GM23338 (cell line): ENCODE data around the gene AGAP3. TPM values are rescaled to one million over a fixed set of nuclear protein-coding genes. Genes with fewer than 3 reads are reported as not detected.
A peak's percentile ranks its signal among the peaks of the same experiment; 100 is the strongest.

ENCODE experiments used
- ATAC-seq: fragments of 200-7000 bp; cut with Tn5 transposase; 3 replicates; pipeline ENCODE4 v1.9.1; 2020
- DNase-seq: peaks from one replicate; pipeline ENCODE4 v3.0.0-alpha.2; 2015; ENCODE audit warnings: low spot score
- H2AFZ ChIP-seq: fragments of 200-600 bp; sonication (generic); 2 replicates; pipeline ENCODE4 v1.8.0; 2016; ENCODE audit warnings: antibody characterized with exemption, mild to moderate bottlenecking, moderate library complexity
- H3F3A ChIP-seq: fragments of 200-600 bp; sonication (generic); replicated peaks from 2 replicates; pipeline ENCODE4 v1.8.0; 2017; ENCODE audit warnings: antibody characterized with exemption, mixed run types, low read depth
- H3K27ac ChIP-seq: fragments of 200-600 bp; sonication (generic); 2 replicates; pipeline ENCODE4 v1.6.1; 2016; ENCODE audit warnings: low read depth
- H3K27me3 ChIP-seq: fragments of 200-600 bp; sonication (generic); 2 replicates; pipeline ENCODE4 v1.8.0; 2016; ENCODE audit warnings: mild to moderate bottlenecking, mixed run types, moderate library complexity; ENCODE audit not compliant: insufficient read depth
- H3K36me3 ChIP-seq: fragments of 200-600 bp; sonication (generic); 2 replicates; pipeline ENCODE4 v1.8.0; 2016; ENCODE audit warnings: mild to moderate bottlenecking; ENCODE audit not compliant: insufficient read depth
- H3K4me1 ChIP-seq: fragments of 200-600 bp; sonication (generic); 2 replicates; pipeline ENCODE4 v1.8.0; 2016; ENCODE audit warnings: mild to moderate bottlenecking, moderate library complexity; ENCODE audit not compliant: insufficient read depth
- H3K4me2 ChIP-seq: fragments of 200-600 bp; sonication (generic); 2 replicates; pipeline ENCODE4 v1.7.1; 2017; ENCODE audit warnings: mixed run types
- H3K4me3 ChIP-seq: fragments of 200-600 bp; sonication (generic); 2 replicates; pipeline ENCODE4 v1.6.1; 2016; ENCODE audit warnings: mixed run types
- H3K79me2 ChIP-seq: fragments of 200-600 bp; sonication (generic); replicated peaks from 2 replicates; pipeline ENCODE4 v1.8.0; 2017; ENCODE audit warnings: mild to moderate bottlenecking; ENCODE audit not compliant: insufficient read depth
- H3K9me2 ChIP-seq: fragments of 200-600 bp; sonication (generic); 2 replicates; pipeline ENCODE4 v1.8.0; 2017; ENCODE audit not compliant: insufficient read depth
- H4K20me1 ChIP-seq: fragments of 200-600 bp; sonication (generic); replicated peaks from 2 replicates; pipeline ENCODE4 v1.8.0; 2017; ENCODE audit warnings: mild to moderate bottlenecking; ENCODE audit not compliant: insufficient read depth
- H3K27ac Mint-ChIP-seq: 2 replicates; pipeline ENCODE4 v1.8.0; 2020; ENCODE audit warnings: inconsistent platforms, mild to moderate bottlenecking, moderate library complexity, mixed read lengths
- H3K27me3 Mint-ChIP-seq: 3 replicates; pipeline ENCODE4 v1.8.0; 2022; ENCODE audit warnings: low read depth, mild to moderate bottlenecking, moderate library complexity, mixed read lengths, inconsistent platforms; ENCODE audit not compliant: insufficient read depth, poor library complexity
- H3K36me3 Mint-ChIP-seq: 3 replicates; pipeline ENCODE4 v1.8.0; 2021; ENCODE audit warnings: low read depth, mild to moderate bottlenecking, inconsistent platforms, moderate library complexity, mixed read lengths
- H3K4me1 Mint-ChIP-seq: 3 replicates; pipeline ENCODE4 v1.8.0; 2020; ENCODE audit warnings: mild to moderate bottlenecking, inconsistent platforms, mixed read lengths
- H3K4me3 Mint-ChIP-seq: 3 replicates; pipeline ENCODE4 v1.8.0; 2021; ENCODE audit warnings: moderate library complexity, mild to moderate bottlenecking, inconsistent platforms, mixed read lengths
- H3K9me3 Mint-ChIP-seq: 3 replicates; pipeline ENCODE4 v1.8.0; 2020; ENCODE audit warnings: moderate library complexity, mild to moderate bottlenecking, inconsistent platforms, mixed read lengths
- CTCF ChIP-seq, 2 experiments: fragments of 200-600 bp in 1 of 2; sonication (generic) in 1 of 2; conservative IDR thresholded peaks; 2 replicates each; pipeline versions ENCODE4 v1.5.1 to v1.6.1; 2016 to 2017; ENCODE audit warnings: antibody characterized with exemption in 2 of 2, low read depth in 2 of 2, mild to moderate bottlenecking in 2 of 2, moderate library complexity in 1 of 2
- EZH2 ChIP-seq: fragments of 200-600 bp; sonication (generic); IDR thresholded peaks from one replicate; pipeline ENCODE4 v1.8.0; 2017; ENCODE audit warnings: antibody characterized with exemption, mild to moderate bottlenecking, low read depth; ENCODE audit not compliant: unreplicated experiment
- EZH2phosphoT487 ChIP-seq: fragments of 200-600 bp; sonication (generic); IDR thresholded peaks from one replicate; pipeline ENCODE4 v1.8.1; 2018; ENCODE audit warnings: antibody characterized with exemption; ENCODE audit not compliant: unreplicated experiment
- REST ChIP-seq: IDR thresholded peaks from one replicate; pipeline ENCODE4 v1.6.1; 2018; ENCODE audit warnings: antibody characterized with exemption; ENCODE audit not compliant: unreplicated experiment
- ZNF114 ChIP-seq: fragments of 250-450 bp; sonication (Bioruptor Pico); IDR thresholded peaks from 2 replicates; pipeline ENCODE4 v1.5.0; 2020; ENCODE audit warnings: mild to moderate bottlenecking, moderate library complexity
- polyA plus RNA-seq: library from polyadenylated mRNA; unstranded; fragments of >200 nt; fragmentation: Nextera tagmentation; extraction: Ambion mirVana; gene quantifications from 2 replicates; pipeline ENCODE4 v1.2.1, GENCODE V29; 2016
- total RNA-seq: library from RNA; depleted of rRNA; stranded (reverse); fragments of >200 nt; shearing (Covaris generic); gene quantifications from 2 replicates; pipeline ENCODE4 v1.2.3, GENCODE V29; 2014

Gene AGAP3
- total and polyA plus RNA-seq, 2 experiments from 2014 or later, result 24.0 to 39.2 TPM

GRCh38 chr7:151167197-151167961 is 81.1 kb downstream of the AGAP3 start, which contains the start of gene GBX1 (continued):
- TF ChIP-seq CTCF (conservative IDR thresholded peaks at IDR 0.05; ENCODE audit: low read depth in 2 of 2), result no peak
- no peak for TF ChIP-seq ZNF114
- TF ChIP-seq REST, result no peak

- Mint-ChIP-seq H3K27me3 (peaks cover 42% of the 10 kb centered on the region), H3K36me3 (peaks cover 4% of the 10 kb centered on the region; the same call in 2 of the 3 replicates), H3K4me3 (peak overlapping the region; percentile 73), H3K9me3 (peaks cover 8% of the 10 kb centered on the region), H3K27ac (no peak overlapping the region), H3K4me1 (peaks cover 13% of the 10 kb centered on the region)
- Histone ChIP-seq H3K9me2 (no peaks in the 10 kb centered on the region), H3K4me3 (peak overlapping the region; percentile 65), H3K36me3 (no peaks in the 10 kb centered on the region), H4K20me1 (peaks cover 11% of the 10 kb centered on the region), H3K79me2 (no peaks in the 10 kb centered on the region), H3F3A (peaks cover 13% of the 10 kb centered on the region; the same call in 1 of the 2 replicates), H3K4me2 (peak overlapping the region; percentile 87), H3K27ac (no peak overlapping the region), H3K4me1 (peaks cover 10% of the 10 kb centered on the region), H3K27me3 (peaks cover 98% of the 10 kb centered on the region), H2AFZ (peak overlapping the region; percentile 84)
- peak; percentile 82 for DNase-seq
- TF ChIP-seq EZH2phosphoT487, result no peak
- peak; percentile 69 to 81 for TF ChIP-seq CTCF (conservative IDR thresholded peaks at IDR 0.05; ENCODE audit: low read depth in 2 of 2)
- peak; percentile 18 for TF ChIP-seq EZH2
- peak; percentile 83 for ATAC-seq
Observed at GRCh38 chr7:151168003-151168786, 81.9 kb downstream of the AGAP3 start.
